IPS DF 4.7 (cell line): ENCODE data around the gene ASPG.
"Not testable (repeated sequence)": the region's sequence is repeated elsewhere in the genome, so short reads cannot be mapped to it uniquely, and the experiment has no call there.

ENCODE experiments used
- DNase-seq: peaks from one replicate; pipeline ENCODE4 v3.0.0-alpha.2; 2013; ENCODE audit warnings: low spot score; ENCODE audit errors: extremely low read depth

Gene ASPG

GRCh38 chr14:104145826-104146601 is 60.5 kb downstream of the ASPG start:
- no peak for DNase-seq

GRCh38 chr14:104146651-104147345 is 61.3 kb downstream of the ASPG start:
- no peak for DNase-seq

- DNase-seq, result no peak
Measured at GRCh38 chr14:104147346-104148125, 62.0 kb downstream of the ASPG start.

- DNase-seq, result no peak
Measured at GRCh38 chr14:104148433-104149277, 63.2 kb downstream of the ASPG start.

- no peak for DNase-seq
Measured at GRCh38 chr14:104149278-104149595, 63.7 kb downstream of the ASPG start.

- no peak for DNase-seq
Measured at GRCh38 chr14:104149617-104150135, 64.2 kb downstream of the ASPG start.

- no peak for DNase-seq
Measured at GRCh38 chr14:104150136-104151025, 64.9 kb downstream of the ASPG start.

- no peak for DNase-seq
Measured at GRCh38 chr14:104151026-104151381, 65.5 kb downstream of the ASPG start.

- DNase-seq, result no peak
Measured at GRCh38 chr14:104151566-104152245, 66.2 kb downstream of the ASPG start.

- DNase-seq, result no peak
Measured at GRCh38 chr14:104152246-104152575, 66.7 kb downstream of the ASPG start.

GRCh38 chr14:104152686-104153393 is 67.3 kb downstream of the ASPG start:
- DNase-seq, result no peak

- not testable (repeated sequence) for DNase-seq
Measured at GRCh38 chr14:104153394-104153755, 67.9 kb downstream of the ASPG start.

GRCh38 chr14:104154246-104154645 is 68.7 kb downstream of the ASPG start:
- DNase-seq, result no peak

- no peak for DNase-seq
Measured at GRCh38 chr14:104155513-104155912, 70.0 kb downstream of the ASPG start.

GRCh38 chr14:104156142-104156541 is 70.6 kb downstream of the ASPG start:
- no peak for DNase-seq

GRCh38 chr14:104157016-104157928 is 71.8 kb downstream of the ASPG start:
- no peak for DNase-seq

GRCh38 chr14:104158827-104159798 is 73.6 kb downstream of the ASPG start:
- DNase-seq, result no peak
